Upper lobe of left lung (tissue), 6 donors: ENCODE data around the gene CCDC88B. TPM values are rescaled to one million over a fixed set of nuclear protein-coding genes. Genes with fewer than 3 reads are reported as not detected.

ENCODE experiments used
- ATAC-seq, 2 donors: fragments of 200-7000 bp; cut with Tn5 transposase; one replicate each; pipeline ENCODE4 v1.9.1; 2022; ENCODE audit warnings: mild to moderate bottlenecking in 2 of 2, moderate library complexity in 2 of 2; ENCODE audit not compliant: low FRiP score in 2 of 2
- DNase-seq, 2 donors: peaks; one replicate each; pipeline ENCODE4 v3.0.0-alpha.2; 2019 to 2020
- H3K27ac ChIP-seq, 4 donors: fragments of 200-600 bp; sonication (generic); one replicate each; pipeline ENCODE4 v1.5.1; 2016 to 2019
- H3K27me3 ChIP-seq, 4 donors: fragments of 200-600 bp; sonication (generic); one replicate each; pipeline ENCODE4 v1.5.1; 2017 to 2019
- H3K36me3 ChIP-seq, 4 donors: fragments of 200-600 bp; sonication (generic); one replicate each; pipeline ENCODE4 v1.5.1; 2016 to 2019
- H3K4me1 ChIP-seq, 4 donors: fragments of 200-600 bp; sonication (generic); one replicate each; pipeline ENCODE4 v1.5.1; 2018 to 2019
- H3K4me3 ChIP-seq, 4 donors: fragments of 200-600 bp; sonication (generic); one replicate each; pipeline ENCODE4 v1.5.1; 2017 to 2019; ENCODE audit warnings: mild to moderate bottlenecking in 2 of 4, moderate library complexity in 1 of 4
- H3K9me3 ChIP-seq, 4 donors: fragments of 200-600 bp; sonication (generic); one replicate each; pipeline ENCODE4 v1.5.1; 2018 to 2019
- EP300 ChIP-seq, 4 donors: sonication (generic); formaldehyde crosslinking; IDR thresholded peaks; one replicate each; pipeline ENCODE4 v1.5.1; 2017; ENCODE audit warnings: antibody characterized with exemption in 4 of 4, control low read depth in 2 of 4
- POLR2A ChIP-seq, 4 donors: fragments of 450-650 bp; IDR thresholded peaks; one replicate each; pipeline ENCODE4 v1.5.1; 2016 to 2017; ENCODE audit warnings: antibody characterized with exemption in 4 of 4, mild to moderate bottlenecking in 2 of 4
- POLR2AphosphoS5 ChIP-seq, 2 donors: sonication (generic); formaldehyde crosslinking; IDR thresholded peaks; one replicate each; pipeline ENCODE4 v1.5.1; 2017; ENCODE audit warnings: antibody characterized with exemption in 2 of 2
- WGBS, 2 donors: methylation state at CpG; one replicate each; pipeline ENCODE4 v1.1.5; 2017 to 2018; 5-methylcytosine and 5-hydroxymethylcytosine counted together
- total RNA-seq, 6 donors: library from RNA; depleted of rRNA in 4 of 6; stranded (reverse); fragments of >200 nt in 4 of 6; gene quantifications; one replicate each; pipeline versions ENCODE4 v1.1.0 to v1.2.1, GENCODE V29; 2016 to 2021
- TF ChIP-seq, protein P1 (sequence below), 6 experiments: fragments of 450-650 bp in 4 of 6; fragments of 200-600 bp in 2 of 6; sonication (generic) in 2 of 6; IDR thresholded peaks; one replicate each; pipeline ENCODE4 v1.5.1; 2016 to 2019; ENCODE audit warnings: antibody characterized with exemption in 6 of 6
- donor health status: DM: no; HTN: no; CAD: no; lungs with moderate emphysema.
- donor health status: DM: no; HTN: yes; CAD: no; lungs with severe emphysema.

Gene CCDC88B
- total RNA-seq, 6 donors from 2014 or later: 12.6 to 138 (median 37.2) TPM

DNA sequence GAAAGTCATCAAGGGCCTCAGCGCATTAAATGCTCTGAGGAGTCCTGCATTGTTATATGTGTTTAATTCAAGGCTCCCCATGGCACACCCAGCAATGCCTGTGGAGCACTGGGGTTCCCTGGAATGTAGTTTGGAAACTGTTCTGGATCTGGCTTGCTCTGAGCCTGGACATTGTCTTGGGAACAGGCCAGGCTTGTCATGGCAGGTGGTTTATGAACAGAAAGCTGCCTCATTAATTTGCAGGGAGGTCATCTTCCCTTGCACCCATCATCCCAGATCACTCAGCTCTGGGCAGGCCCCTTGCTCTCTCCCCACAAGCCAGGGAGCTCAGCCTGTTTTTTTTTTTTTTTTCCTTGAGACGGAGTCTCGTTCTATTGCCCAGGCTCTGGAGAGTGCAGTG lies 51.8 kb downstream of the CCDC88B start:
- no peaks in the 10 kb centered on the region for H3K27me3 ChIP-seq
- no peak for ATAC-seq

DNA sequence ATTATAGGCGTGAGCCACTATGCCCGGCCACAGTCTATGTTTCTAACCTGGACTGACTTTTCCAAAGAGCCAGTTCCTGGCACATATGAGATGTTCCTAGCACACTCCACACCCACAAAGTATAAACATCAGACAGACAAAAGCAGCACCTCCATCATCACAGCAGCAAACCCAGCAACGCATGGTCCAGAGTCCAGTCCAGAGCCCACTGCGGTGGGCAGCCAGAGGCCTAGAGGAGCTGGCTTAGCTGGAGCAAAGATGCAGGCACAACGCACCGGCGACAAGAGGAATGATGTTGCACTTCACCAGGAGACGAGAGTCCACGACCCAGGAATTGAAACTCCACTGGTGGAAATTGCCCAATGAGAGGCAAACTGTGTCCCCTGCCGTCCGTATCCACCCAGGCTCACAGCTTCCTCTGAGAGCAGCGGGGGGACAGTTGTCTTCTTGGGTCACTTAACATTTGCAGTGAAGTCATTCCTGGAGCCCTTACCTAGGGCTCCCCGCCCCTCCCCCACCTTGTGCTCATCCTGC lies 55.6 kb downstream of the CCDC88B start:
- ATAC-seq (peak in 1 of 2 donors; percentile 57), DNase-seq (peak in 1 of 2 donors; percentile 25)
- H3K9me3 ChIP-seq: no peaks in the 10 kb centered on the region
- TF ChIP-seq EP300 (IDR thresholded peaks at IDR 0.05) (no peak), POLR2AphosphoS5 (IDR thresholded peaks at IDR 0.05) (no peak), POLR2A (IDR thresholded peaks at IDR 0.05) (no peak)
- TF ChIP-seq, protein P1, sequence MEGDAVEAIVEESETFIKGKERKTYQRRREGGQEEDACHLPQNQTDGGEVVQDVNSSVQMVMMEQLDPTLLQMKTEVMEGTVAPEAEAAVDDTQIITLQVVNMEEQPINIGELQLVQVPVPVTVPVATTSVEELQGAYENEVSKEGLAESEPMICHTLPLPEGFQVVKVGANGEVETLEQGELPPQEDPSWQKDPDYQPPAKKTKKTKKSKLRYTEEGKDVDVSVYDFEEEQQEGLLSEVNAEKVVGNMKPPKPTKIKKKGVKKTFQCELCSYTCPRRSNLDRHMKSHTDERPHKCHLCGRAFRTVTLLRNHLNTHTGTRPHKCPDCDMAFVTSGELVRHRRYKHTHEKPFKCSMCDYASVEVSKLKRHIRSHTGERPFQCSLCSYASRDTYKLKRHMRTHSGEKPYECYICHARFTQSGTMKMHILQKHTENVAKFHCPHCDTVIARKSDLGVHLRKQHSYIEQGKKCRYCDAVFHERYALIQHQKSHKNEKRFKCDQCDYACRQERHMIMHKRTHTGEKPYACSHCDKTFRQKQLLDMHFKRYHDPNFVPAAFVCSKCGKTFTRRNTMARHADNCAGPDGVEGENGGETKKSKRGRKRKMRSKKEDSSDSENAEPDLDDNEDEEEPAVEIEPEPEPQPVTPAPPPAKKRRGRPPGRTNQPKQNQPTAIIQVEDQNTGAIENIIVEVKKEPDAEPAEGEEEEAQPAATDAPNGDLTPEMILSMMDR (IDR thresholded peaks at IDR 0.05): no peak
- H3K4me3 ChIP-seq: no peak overlapping the region
- H3K4me1 ChIP-seq: peaks cover 6 to 14% (median 7%) of the 10 kb centered on the region in 4 donors
- H3K36me3 ChIP-seq: no peaks in the 10 kb centered on the region
- no peak overlapping the region for H3K27ac ChIP-seq
- WGBS, 2 donors: 50 to 68% methylated on average over 13 of the region's 13 CpGs
- no peaks in the 10 kb centered on the region for H3K27me3 ChIP-seq

More for the DNA sequence above, 51.8 kb downstream of the CCDC88B start:
- Histone ChIP-seq H3K4me3 (no peak overlapping the region), H3K9me3 (no peaks in the 10 kb centered on the region), H3K4me1 (peaks cover 6 to 10% (median 7%) of the 10 kb centered on the region in 4 donors), H3K27ac (no peak overlapping the region), H3K36me3 (no peaks in the 10 kb centered on the region)
- 88 to 89% methylated on average over 2 to 3 of the region's 3 CpGs for WGBS, 2 donors
- DNase-seq: no peak
- TF ChIP-seq POLR2AphosphoS5 (IDR thresholded peaks at IDR 0.05) (no peak), POLR2A (IDR thresholded peaks at IDR 0.05) (no peak), EP300 (IDR thresholded peaks at IDR 0.05) (no peak)
- TF ChIP-seq, protein P1 (IDR thresholded peaks at IDR 0.05): no peak

DNA sequence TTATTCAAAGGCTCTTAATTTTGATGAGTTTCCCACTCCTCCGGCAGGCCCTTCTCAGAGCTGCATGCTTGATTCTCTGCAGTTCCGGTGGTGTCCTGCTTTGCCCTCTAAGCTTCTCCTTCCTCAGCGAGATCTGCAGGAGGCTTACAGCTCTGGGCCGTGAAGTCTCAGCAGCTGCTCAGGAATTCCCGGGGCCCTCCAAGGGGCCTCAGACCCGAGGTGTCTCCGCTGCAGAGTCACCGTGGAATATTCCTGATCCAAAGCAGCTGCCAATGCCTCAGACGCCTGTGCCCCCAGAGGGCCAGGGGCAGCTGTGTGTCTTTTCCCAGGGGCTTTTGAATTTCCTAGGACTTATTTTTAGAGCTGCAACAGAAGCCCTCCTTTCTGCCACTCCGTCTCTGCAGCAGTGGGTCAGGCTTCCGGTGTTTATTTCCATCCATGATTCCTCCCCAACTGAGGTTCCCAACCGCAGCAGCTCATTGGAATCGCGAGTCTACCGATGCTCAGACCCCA lies 56.1 kb downstream of the CCDC88B start:
- peak in 1 of 2 donors; percentile 14 for ATAC-seq
- WGBS, 2 donors: 15 to 19% methylated on average over 14 to 15 of the region's 15 CpGs
- no peak for DNase-seq

DNA sequence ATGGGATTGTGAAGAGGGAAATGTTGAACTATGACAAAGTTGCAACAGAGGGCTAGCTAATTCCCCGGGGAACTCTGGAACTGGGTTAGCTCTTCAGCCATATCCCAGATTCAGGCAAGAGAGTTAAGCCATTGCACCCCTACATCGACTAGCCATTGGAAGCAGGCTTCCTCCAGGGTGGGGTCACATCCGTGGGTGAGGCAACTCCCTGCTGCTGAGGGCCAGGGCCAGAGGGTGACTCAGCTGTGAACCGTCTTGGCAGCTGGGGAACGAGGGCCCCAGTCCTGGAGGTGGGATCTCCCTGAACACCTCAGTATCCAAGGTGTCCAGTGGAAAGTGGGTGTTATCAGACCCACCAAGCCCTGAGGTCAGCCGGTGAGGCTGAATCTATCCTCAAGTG lies 60.1 kb downstream of the CCDC88B start:
- DNase-seq (no peak), ATAC-seq (peak; percentile 7 to 74)
- no peaks in the 10 kb centered on the region for H3K27me3 ChIP-seq
- peaks cover 6 to 14% (median 7%) of the 10 kb centered on the region in 4 donors for H3K4me1 ChIP-seq
- no peaks in the 10 kb centered on the region for H3K36me3 ChIP-seq
- TF ChIP-seq, protein P1 (IDR thresholded peaks at IDR 0.05): no peak
- no peak for TF ChIP-seq EP300 (IDR thresholded peaks at IDR 0.05)
- no peak for TF ChIP-seq POLR2AphosphoS5 (IDR thresholded peaks at IDR 0.05)
- no peak for TF ChIP-seq POLR2A (IDR thresholded peaks at IDR 0.05)
- WGBS, 2 donors: 51 to 74% methylated on average over 2 to 6 of the region's 6 CpGs
- no peak overlapping the region for H3K4me3 ChIP-seq
- H3K9me3 ChIP-seq: no peaks in the 10 kb centered on the region
- H3K27ac ChIP-seq: no peak overlapping the region

More for the DNA sequence above, 56.1 kb downstream of the CCDC88B start:
- no peak overlapping the region for H3K27ac ChIP-seq
- peaks cover 6 to 14% (median 7%) of the 10 kb centered on the region in 4 donors for H3K4me1 ChIP-seq
- H3K27me3 ChIP-seq: no peaks in the 10 kb centered on the region
- TF ChIP-seq, protein P1 (IDR thresholded peaks at IDR 0.05): no peak
- TF ChIP-seq POLR2AphosphoS5 (IDR thresholded peaks at IDR 0.05) (no peak), POLR2A (IDR thresholded peaks at IDR 0.05) (no peak), EP300 (IDR thresholded peaks at IDR 0.05) (no peak)
- H3K9me3 ChIP-seq: no peaks in the 10 kb centered on the region
- no peaks in the 10 kb centered on the region for H3K36me3 ChIP-seq
- H3K4me3 ChIP-seq: no peak overlapping the region

DNA sequence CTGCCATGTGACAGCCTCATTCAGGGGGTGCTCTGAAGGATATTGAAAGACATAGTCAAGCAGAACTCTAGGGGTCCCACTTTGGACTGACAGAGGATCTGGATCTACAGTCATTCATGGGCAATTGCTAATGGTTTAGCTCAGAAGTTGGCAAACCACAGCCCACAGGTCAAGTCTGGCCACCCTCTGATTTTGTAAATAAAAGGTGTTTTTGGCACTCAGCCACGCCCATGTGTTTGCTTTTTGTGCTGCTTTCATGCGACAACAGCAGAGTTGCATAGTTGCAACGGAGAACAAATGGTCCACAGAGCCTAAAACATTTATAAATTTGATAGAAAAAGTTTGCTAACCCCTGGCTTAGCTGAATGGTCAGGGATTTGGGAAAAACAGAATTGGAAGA lies 60.7 kb downstream of the CCDC88B start:
- peaks cover 3 to 14% (median 6%) of the 10 kb centered on the region in 4 donors for H3K4me1 ChIP-seq
- TF ChIP-seq POLR2AphosphoS5 (IDR thresholded peaks at IDR 0.05) (no peak), POLR2A (IDR thresholded peaks at IDR 0.05) (no peak), EP300 (IDR thresholded peaks at IDR 0.05) (no peak)
- TF ChIP-seq, protein P1 (IDR thresholded peaks at IDR 0.05): no peak
- ATAC-seq (no peak), DNase-seq (no peak)
- no peaks in the 10 kb centered on the region for H3K36me3 ChIP-seq
- H3K27ac ChIP-seq: no peak overlapping the region
- no peaks in the 10 kb centered on the region for H3K9me3 ChIP-seq
- WGBS, 2 donors: 70 to 79% methylated on average over 3 of the region's 3 CpGs
- H3K27me3 ChIP-seq: no peaks in the 10 kb centered on the region
- no peak overlapping the region for H3K4me3 ChIP-seq
